GM19328 (cell line): ENCODE data around the gene SPATA20.

ENCODE experiments used
- ATAC-seq: cut with Tn5 transposase; IDR thresholded peaks from one replicate; pipeline ENCODE4 v1.9.1; 2021; ENCODE audit warnings: mild to moderate bottlenecking, moderate library complexity; ENCODE audit not compliant: unreplicated experiment

Gene SPATA20

DNA sequence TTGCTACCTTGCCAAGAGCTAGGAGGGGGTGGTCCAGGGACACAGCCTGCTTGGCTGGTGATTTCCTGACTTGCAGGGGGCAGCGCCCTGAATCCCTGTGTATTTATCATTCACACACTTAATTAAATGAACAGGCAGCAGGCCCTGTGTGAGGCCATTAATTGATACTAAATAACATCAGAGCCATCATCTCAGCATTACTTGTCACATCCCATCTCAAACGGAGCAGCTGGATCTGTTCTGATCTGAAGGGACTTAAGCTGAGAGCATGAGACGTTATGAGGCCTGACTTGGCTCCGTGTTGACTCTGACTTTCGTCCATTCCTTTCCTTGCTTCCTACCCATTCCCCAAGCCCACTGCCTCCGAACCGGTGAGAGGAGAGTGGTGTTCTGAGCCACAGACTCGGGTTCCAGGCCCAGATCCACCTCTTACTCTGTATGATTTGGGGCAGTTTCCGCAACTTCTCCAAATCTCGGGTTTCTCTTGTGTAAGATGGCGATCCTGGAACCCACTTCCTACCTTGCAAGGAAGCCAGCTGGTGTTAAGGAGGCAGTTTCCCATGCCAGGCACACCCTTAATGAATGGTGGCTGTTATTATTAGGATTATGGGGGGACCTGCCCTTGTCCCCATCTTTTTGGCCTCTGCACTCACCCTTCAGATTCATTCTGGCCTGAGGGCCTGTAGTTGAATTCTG, 47.3 kb downstream of the SPATA20 start:
- no peak for ATAC-seq

- no peak for ATAC-seq
Observed at GRCh38 chr17:50594892-50595291, 47.9 kb downstream of the SPATA20 start.

DNA sequence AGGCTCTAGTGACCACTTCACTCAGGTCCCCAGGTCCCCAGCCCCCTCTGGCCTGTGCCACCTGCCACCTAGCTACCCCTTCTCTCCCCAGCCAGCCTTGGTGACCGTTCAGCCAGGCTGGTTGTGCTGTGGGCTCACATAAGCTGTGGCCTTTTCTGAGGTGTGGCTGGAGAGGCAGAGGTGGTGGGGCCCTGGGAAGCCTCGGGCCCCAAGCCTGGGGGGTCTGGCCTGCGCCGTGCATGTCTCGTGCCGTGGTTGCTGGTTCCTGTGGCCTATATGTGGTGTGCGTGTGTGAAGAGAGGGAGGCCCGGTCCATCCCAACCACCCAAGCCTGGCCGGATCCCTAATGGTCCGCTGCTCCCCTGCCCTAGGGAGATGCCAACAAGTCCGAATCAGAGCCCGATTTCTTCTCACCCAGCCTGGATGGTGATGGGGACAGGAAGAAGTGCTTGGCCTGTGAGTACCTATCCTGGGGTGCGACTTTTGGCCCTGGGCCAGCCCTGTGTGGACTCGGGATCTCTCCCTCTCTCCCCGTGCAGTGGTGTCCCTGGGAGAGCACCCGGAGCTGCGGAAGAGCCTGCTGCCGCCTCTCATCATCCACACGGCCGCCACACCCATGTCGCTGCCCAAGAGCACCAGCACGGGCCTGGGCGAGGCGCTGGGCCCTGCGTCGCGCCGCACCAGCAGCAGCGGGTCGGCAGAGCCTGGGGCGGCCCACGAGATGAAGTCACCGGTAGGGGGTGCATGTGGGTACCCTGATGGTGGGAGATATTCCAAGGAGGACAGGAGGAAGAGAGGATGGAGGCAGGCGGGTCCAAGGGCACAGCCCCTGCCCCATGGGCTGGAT, 49.4 kb downstream of the SPATA20 start:
- no peak for ATAC-seq

DNA sequence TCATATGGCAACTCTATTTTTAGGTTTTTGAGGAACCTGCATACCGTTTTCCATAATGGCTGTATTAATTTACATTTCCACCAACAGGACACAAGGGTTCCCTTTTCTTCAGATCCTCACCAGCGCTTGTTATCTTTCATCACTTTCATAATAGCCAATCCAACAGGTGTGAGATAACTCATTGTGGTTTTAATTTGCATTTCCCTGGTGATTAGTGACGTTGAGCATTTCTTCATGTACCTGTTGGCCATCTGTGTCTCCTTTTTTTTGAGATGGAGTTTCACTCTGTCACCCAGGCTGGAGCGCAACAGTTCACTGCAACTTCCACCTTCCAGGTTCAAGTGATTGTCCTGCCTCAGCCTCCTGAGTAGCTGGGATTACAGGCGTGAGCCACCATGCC, 51.5 kb downstream of the SPATA20 start:
- no peak for ATAC-seq

DNA sequence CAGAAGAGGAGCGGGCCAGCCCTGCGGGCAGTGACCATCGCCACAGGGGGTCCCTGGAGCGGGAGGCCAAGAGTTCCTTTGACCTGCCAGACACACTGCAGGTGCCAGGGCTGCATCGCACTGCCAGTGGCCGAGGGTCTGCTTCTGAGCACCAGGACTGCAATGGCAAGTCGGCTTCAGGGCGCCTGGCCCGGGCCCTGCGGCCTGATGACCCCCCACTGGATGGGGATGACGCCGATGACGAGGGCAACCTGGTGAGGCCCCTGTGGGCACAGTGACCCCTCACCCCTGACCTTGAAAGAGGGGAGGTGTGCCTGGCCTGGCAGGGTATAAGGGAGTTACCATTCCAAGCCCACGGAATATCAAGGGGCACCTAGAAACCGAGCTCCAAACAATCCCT, 52.6 kb downstream of the SPATA20 start:
- ATAC-seq, result no peak

GRCh38 chr17:50601823-50602375, 54.9 kb downstream of the SPATA20 start:
- no peak for ATAC-seq

DNA sequence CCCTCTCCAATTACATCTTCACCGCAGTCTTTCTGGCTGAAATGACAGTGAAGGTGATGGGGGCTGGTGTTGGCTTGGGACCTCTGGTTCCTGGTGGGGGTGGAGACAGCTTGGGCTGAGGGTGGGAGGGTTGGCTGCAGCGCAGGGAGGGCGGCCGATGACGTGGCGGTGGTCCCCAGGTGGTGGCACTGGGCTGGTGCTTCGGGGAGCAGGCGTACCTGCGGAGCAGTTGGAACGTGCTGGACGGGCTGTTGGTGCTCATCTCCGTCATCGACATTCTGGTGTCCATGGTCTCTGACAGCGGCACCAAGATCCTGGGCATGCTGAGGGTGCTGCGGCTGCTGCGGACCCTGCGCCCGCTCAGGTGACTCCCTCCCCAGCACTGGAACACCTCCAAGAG, 55.9 kb downstream of the SPATA20 start:
- ATAC-seq, result no peak

GRCh38 chr17:50603340-50603739, 56.4 kb downstream of the SPATA20 start:
- ATAC-seq, result no peak

GRCh38 chr17:50604513-50604912, 57.5 kb downstream of the SPATA20 start:
- ATAC-seq, result no peak

DNA sequence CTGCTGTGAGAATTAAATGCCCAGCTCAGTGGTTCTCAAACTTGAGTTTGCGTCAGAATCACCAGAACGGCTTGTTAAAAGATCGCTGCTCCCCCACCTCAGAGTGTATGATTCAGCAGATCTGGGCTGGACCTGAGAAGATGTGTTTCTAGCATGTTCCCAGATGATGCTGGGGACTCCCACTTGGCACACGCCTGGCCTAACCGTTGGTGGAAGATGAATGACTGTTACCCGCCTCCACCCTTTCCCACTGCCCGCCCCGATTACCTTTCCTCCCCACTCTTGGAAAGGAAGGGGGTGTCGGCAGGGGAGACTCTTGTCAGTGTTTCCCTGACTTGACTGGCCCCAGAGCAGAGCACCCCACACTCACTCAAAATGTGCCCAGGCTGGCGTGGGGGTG, 58.5 kb downstream of the SPATA20 start:
- no peak for ATAC-seq
